PC-9 (cell line): Measurements from ENCODE around the gene HSF2. TPM values are rescaled to one million over a fixed set of nuclear protein-coding genes. Genes with fewer than 3 reads are reported as not detected.

Experiments
- BruUV-seq: library from RNA; stranded (reverse); fragments of 400-500 nt; replicated peaks from 2 replicates; lab custom pipeline; 2021; lab: Mats Ljungman, UMichigan
- CTCF ChIA-PET: fragments of 300-600 bp; sonication (Branson Sonifier 250); formaldehyde crosslinking; loops from one replicate; lab custom pipeline; 2022; ENCODE audit warnings: antibody characterized with exemption; lab: Charles Lee
- POLR2A ChIA-PET: fragments of 300-600 bp; sonication (Branson Sonifier 250); formaldehyde crosslinking; loops from one replicate; lab custom pipeline; 2022; ENCODE audit warnings: antibody characterized with exemption; ENCODE audit not compliant: unreplicated experiment; lab: Charles Lee
- DNase-seq, 2 experiments: peaks; one replicate each; pipeline versions ENCODE4 v3.0.0 to v3.0.0-alpha.2; 2015 to 2022; ENCODE audit warnings: mixed read lengths in 1 of 2
- H2AFZ ChIP-seq: fragments of 200-600 bp; sonication (generic); 2 replicates; pipeline ENCODE4 v1.8.1; 2017; ENCODE audit warnings: antibody characterized with exemption
- H3F3A ChIP-seq: fragments of 200-600 bp; sonication (generic); 2 replicates; pipeline ENCODE4 v1.8.1; 2017; ENCODE audit warnings: antibody characterized with exemption, mild to moderate bottlenecking, low read depth; ENCODE audit not compliant: insufficient read depth
- H3K27ac ChIP-seq: fragments of 200-600 bp; sonication (generic); 2 replicates; pipeline ENCODE4 v1.6.1; 2016; ENCODE audit warnings: mixed run types
- H3K27me3 ChIP-seq: fragments of 200-600 bp; sonication (generic); 2 replicates; pipeline ENCODE4 v1.6.1; 2016; ENCODE audit warnings: low read depth, mixed run types; ENCODE audit not compliant: insufficient read depth
- H3K36me3 ChIP-seq: fragments of 200-600 bp; sonication (generic); 2 replicates; pipeline ENCODE4 v1.6.1; 2016; ENCODE audit warnings: low read depth, mixed run types
- H3K4me1 ChIP-seq: fragments of 200-600 bp; sonication (generic); replicated peaks from 2 replicates; pipeline ENCODE4 v1.6.1; 2016; ENCODE audit warnings: mixed run types; ENCODE audit not compliant: insufficient read depth
- H3K4me2 ChIP-seq: fragments of 200-600 bp; sonication (generic); 2 replicates; pipeline ENCODE4 v1.6.1; 2017; ENCODE audit warnings: mixed run types
- H3K4me3 ChIP-seq: fragments of 200-600 bp; sonication (generic); 2 replicates; pipeline ENCODE4 v1.6.1; 2016; ENCODE audit warnings: mixed run types
- H3K79me2 ChIP-seq: fragments of 200-600 bp; sonication (generic); 2 replicates; pipeline ENCODE4 v1.6.1; 2017; ENCODE audit warnings: low read depth, mixed run types
- H3K9me2 ChIP-seq: fragments of 200-600 bp; sonication (generic); 2 replicates; pipeline ENCODE4 v1.8.1; 2017; ENCODE audit warnings: mild to moderate bottlenecking; ENCODE audit not compliant: insufficient read depth
- H3K9me3 ChIP-seq: fragments of 200-600 bp; sonication (generic); 2 replicates; pipeline ENCODE4 v1.8.1; 2016; ENCODE audit warnings: low read depth; ENCODE audit not compliant: insufficient read depth
- H4K20me1 ChIP-seq: fragments of 200-600 bp; sonication (generic); 2 replicates; pipeline ENCODE4 v1.8.1; 2017; ENCODE audit not compliant: insufficient read depth
- CTCF ChIP-seq: fragments of 200-600 bp; sonication (generic); conservative IDR thresholded peaks from 2 replicates; pipeline ENCODE4 v1.6.1; 2017; ENCODE audit warnings: mixed run types, antibody characterized with exemption, mild to moderate bottlenecking, moderate library complexity
- EZH2 ChIP-seq: fragments of 200-600 bp; sonication (generic); IDR thresholded peaks from 2 replicates; pipeline ENCODE4 v1.8.0; 2017; ENCODE audit warnings: antibody characterized with exemption, low read depth
- intact Hi-C: fragments of 100-400 bp; cut with micrococcal nuclease; formaldehyde crosslinking; loops from one replicate; pipeline ENCODE4 v1.10.0; 2022; ENCODE audit not compliant: unreplicated experiment
- total RNA-seq: library from RNA; stranded (reverse); gene quantifications from 2 replicates; pipeline ENCODE4 v1.2.3, GENCODE V29; 2021

Gene HSF2
- total RNA-seq, 1 experiment from 2014 or later: 12.4 TPM

- H3K27me3 ChIP-seq: no peaks in the 10 kb centered on the region
- no peaks in the 10 kb centered on the region for H3K9me3 ChIP-seq
- H2AFZ ChIP-seq: peak overlapping the region; percentile 2; the same call in 1 of the 2 replicates
- H3F3A ChIP-seq: no peaks in the 10 kb centered on the region
- intact Hi-C loops: no loop called here
- no peak overlapping the region for H3K4me2 ChIP-seq
- H3K4me3 ChIP-seq: no peak overlapping the region
- no peaks in the 10 kb centered on the region; the same call in 1 of the 2 replicates for H3K9me2 ChIP-seq
- no peak overlapping the region for H3K27ac ChIP-seq
- no peaks in the 10 kb centered on the region for H3K79me2 ChIP-seq
- H3K36me3 ChIP-seq: no peaks in the 10 kb centered on the region
- CTCF ChIA-PET: no interaction called here
- H3K4me1 ChIP-seq: no peaks in the 10 kb centered on the region
- H4K20me1 ChIP-seq: no peaks in the 10 kb centered on the region
- no peak for TF ChIP-seq EZH2
- TF ChIP-seq CTCF: no peak
- DNase-seq: no peak
- no TSS peak for BruUV-seq
- POLR2A ChIA-PET: no interaction called here
Measured at GRCh38 chr6:122367171-122367570, 32.3 kb upstream of the HSF2 start.

GRCh38 chr6:122369536-122369935, 29.9 kb upstream of the HSF2 start:
- H3K4me1 ChIP-seq: no peaks in the 10 kb centered on the region
- no TSS peak for BruUV-seq
- H3K36me3 ChIP-seq: no peaks in the 10 kb centered on the region
- no peaks in the 10 kb centered on the region for H3K79me2 ChIP-seq
- H3K27me3 ChIP-seq: no peaks in the 10 kb centered on the region
- no peak overlapping the region for H3K27ac ChIP-seq
- no peaks in the 10 kb centered on the region for H4K20me1 ChIP-seq
- TF ChIP-seq EZH2 (no peak), CTCF (no peak)
- intact Hi-C loops: no loop called here
- no peaks in the 10 kb centered on the region for H3F3A ChIP-seq
- no peaks in the 10 kb centered on the region; the same call in 1 of the 2 replicates for H3K9me2 ChIP-seq
- CTCF ChIA-PET: interaction anchor here (0.6 kb wide), 1 partner anchor 110 kb away, joined by 3 read pairs; no protein-coding TSS in a partner anchor
- no peaks in the 10 kb centered on the region for H3K9me3 ChIP-seq
- DNase-seq: no peak
- no peak overlapping the region for H3K4me2 ChIP-seq
- 0 out of 2 replicates have a peak overlapping the region, but pooled peaks have one; percentile 18 for H2AFZ ChIP-seq
- no peak overlapping the region for H3K4me3 ChIP-seq
- POLR2A ChIA-PET: no interaction called here

GRCh38 chr6:122372647-122373046, 26.8 kb upstream of the HSF2 start:
- TF ChIP-seq EZH2 (no peak), CTCF (peak; percentile 59)
- H3K27ac ChIP-seq: no peak overlapping the region
- no peak overlapping the region for H2AFZ ChIP-seq
- H3K4me3 ChIP-seq: no peak overlapping the region
- no peaks in the 10 kb centered on the region for H4K20me1 ChIP-seq
- H3K36me3 ChIP-seq: no peaks in the 10 kb centered on the region
- no TSS peak for BruUV-seq
- 0 out of 2 replicates have a peak, but pooled peaks cover 6% of the 10 kb centered on the region for H3K4me1 ChIP-seq
- no peaks in the 10 kb centered on the region; the same call in 1 of the 2 replicates for H3K9me2 ChIP-seq
- H3K4me2 ChIP-seq: no peak overlapping the region
- no peaks in the 10 kb centered on the region for H3F3A ChIP-seq
- H3K79me2 ChIP-seq: no peaks in the 10 kb centered on the region
- no peaks in the 10 kb centered on the region for H3K27me3 ChIP-seq
- ChIA-PET POLR2A (no interaction called here), CTCF (no interaction called here)
- no peak for DNase-seq
- intact Hi-C loops: no loop called here
- no peaks in the 10 kb centered on the region for H3K9me3 ChIP-seq
